HG02610 (cell line): ENCODE results near the gene SLC26A3.
"Not testable (repeated sequence)": the region's sequence is repeated elsewhere in the genome, so short reads cannot be mapped to it uniquely, and the experiment has no call there.

Source experiments
- ATAC-seq: cut with Tn5 transposase; IDR thresholded peaks from one replicate; pipeline ENCODE4 v1.9.1; 2021; ENCODE audit warnings: mild to moderate bottlenecking, moderate library complexity; ENCODE audit not compliant: unreplicated experiment

SLC26A3 gene

GRCh38 chr7:107803009-107803610 lies at the start of gene SLC26A3:
SLC26A3 (minus strand) TSS chr7:107803223; CDS start chr7:107794509, 8,714 bp downstream.
- ATAC-seq, result no peak

GRCh38 chr7:107850643-107851042 lies 47.6 kb upstream of the SLC26A3 start:
- ATAC-seq, result no peak

- ATAC-seq, result no peak
Observed at GRCh38 chr7:107850216-107850615, 47.2 kb upstream of the SLC26A3 start.

GRCh38 chr7:107848211-107848610 lies 45.2 kb upstream of the SLC26A3 start:
- not testable (repeated sequence) for ATAC-seq

GRCh38 chr7:107847836-107848175 lies 44.8 kb upstream of the SLC26A3 start:
- not testable (repeated sequence) for ATAC-seq

GRCh38 chr7:107847168-107847835 lies 44.3 kb upstream of the SLC26A3 start:
- ATAC-seq, result no peak

GRCh38 chr7:107846324-107846723 lies 43.3 kb upstream of the SLC26A3 start:
- ATAC-seq, result no peak

- ATAC-seq, result no peak
Observed at GRCh38 chr7:107843184-107843583, 40.2 kb upstream of the SLC26A3 start.

GRCh38 chr7:107842213-107842612 lies 39.2 kb upstream of the SLC26A3 start:
- no peak for ATAC-seq

- no peak for ATAC-seq
Observed at GRCh38 chr7:107838816-107839565, 36.0 kb upstream of the SLC26A3 start.

GRCh38 chr7:107838024-107838601 lies 35.1 kb upstream of the SLC26A3 start:
- ATAC-seq, result no peak

- no peak for ATAC-seq
Observed at GRCh38 chr7:107837145-107837512, 34.1 kb upstream of the SLC26A3 start.

- no peak for ATAC-seq
Observed at GRCh38 chr7:107836237-107837144, 33.5 kb upstream of the SLC26A3 start.

- ATAC-seq, result no peak
Observed at GRCh38 chr7:107834401-107834800, 31.4 kb upstream of the SLC26A3 start.

GRCh38 chr7:107833684-107834106 lies 30.7 kb upstream of the SLC26A3 start:
- no peak for ATAC-seq

- no peak for ATAC-seq
Observed at GRCh38 chr7:107830420-107830819, 27.4 kb upstream of the SLC26A3 start.

- no peak for ATAC-seq
Observed at GRCh38 chr7:107828540-107828939, 25.5 kb upstream of the SLC26A3 start.

- no peak for ATAC-seq
Observed at GRCh38 chr7:107827501-107827900, 24.5 kb upstream of the SLC26A3 start.

GRCh38 chr7:107826451-107826850 lies 23.4 kb upstream of the SLC26A3 start:
- no peak for ATAC-seq

GRCh38 chr7:107824858-107825257 lies 21.8 kb upstream of the SLC26A3 start:
- ATAC-seq, result no peak

- ATAC-seq, result no peak
Observed at GRCh38 chr7:107818622-107819021, 15.6 kb upstream of the SLC26A3 start.
